NCI-H2171 (cell line): ENCODE measurements around the gene PGAP6.
"Not testable (repeated sequence)": the region's sequence is repeated elsewhere in the genome, so short reads cannot be mapped to it uniquely, and the experiment has no call there.

Experiments
- DNase-seq: peaks from one replicate; lab custom pipeline; 2025; lab: John Stamatoyannopoulos, UW

Gene PGAP6

DNA sequence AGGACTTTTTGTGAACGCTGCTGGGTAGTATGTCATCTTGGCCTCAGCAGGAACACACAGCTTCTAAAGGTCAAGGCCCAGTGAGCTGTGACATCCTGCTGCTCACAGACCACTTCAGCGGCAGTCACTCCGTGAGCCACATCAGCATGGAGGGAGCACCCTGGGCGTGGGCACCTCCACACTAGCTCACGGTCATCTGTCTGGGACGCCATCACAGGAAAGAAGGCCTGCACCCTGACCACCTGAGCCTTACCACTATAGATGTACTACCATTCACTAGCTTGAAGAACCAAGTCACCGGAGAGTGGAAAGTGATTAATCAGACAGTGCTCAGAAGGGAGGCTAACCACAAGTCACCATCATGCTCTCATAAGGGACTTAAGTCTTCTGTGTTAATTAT lies 32.6 kb downstream of the PGAP6 start:
- no peak for DNase-seq

GRCh38 chr16:348495-348894 lies 33.3 kb downstream of the PGAP6 start:
- not testable (repeated sequence) for DNase-seq

GRCh38 chr16:347203-347602 lies 34.6 kb downstream of the PGAP6 start:
- DNase-seq, result no peak

- no peak for DNase-seq
Observed at GRCh38 chr16:346587-346986, 35.2 kb downstream of the PGAP6 start.

- DNase-seq, result no peak
Observed at GRCh38 chr16:345772-346171, 36.0 kb downstream of the PGAP6 start.

DNA sequence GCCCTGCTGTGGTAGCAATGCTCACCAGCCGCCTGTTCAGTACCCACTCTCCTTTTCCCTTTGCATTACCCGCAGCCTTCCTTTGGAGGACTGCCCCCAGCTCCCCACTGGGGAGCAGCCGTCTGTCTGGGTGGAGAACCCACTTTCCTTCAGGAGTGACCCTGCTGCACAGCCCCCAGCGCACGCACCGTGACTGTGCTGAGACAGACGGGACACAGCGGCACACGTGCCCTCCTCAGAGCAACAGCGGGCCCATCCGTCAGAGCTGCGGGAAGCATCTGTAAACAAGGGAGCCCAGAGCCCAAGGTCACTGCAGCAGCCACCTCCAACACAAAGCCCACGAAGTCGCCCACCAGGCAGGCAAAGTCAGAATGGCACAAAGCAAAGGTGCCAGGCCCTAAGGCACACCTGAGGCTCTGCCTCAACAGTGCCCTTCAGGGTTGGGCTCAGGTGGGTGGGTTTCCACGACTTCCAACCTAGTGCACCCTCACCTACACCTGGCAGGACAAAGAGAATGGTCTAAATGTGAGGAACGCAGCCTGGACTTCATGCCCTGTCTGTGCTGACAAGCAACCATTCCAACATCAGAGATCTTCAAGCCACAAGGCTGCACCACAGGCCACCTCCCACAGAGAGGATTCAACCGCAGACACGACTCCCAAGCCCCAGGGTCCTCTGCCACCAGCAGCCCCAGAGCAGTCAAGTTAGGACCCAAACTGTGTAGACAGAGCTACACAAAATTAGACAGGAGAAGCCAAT lies 39.1 kb downstream of the PGAP6 start:
- DNase-seq, result no peak

- not testable (repeated sequence) for DNase-seq
Observed at GRCh38 chr16:341974-342336, 39.8 kb downstream of the PGAP6 start.

- DNase-seq, result not testable (repeated sequence)
Observed at GRCh38 chr16:341095-341973, 40.4 kb downstream of the PGAP6 start.

DNA sequence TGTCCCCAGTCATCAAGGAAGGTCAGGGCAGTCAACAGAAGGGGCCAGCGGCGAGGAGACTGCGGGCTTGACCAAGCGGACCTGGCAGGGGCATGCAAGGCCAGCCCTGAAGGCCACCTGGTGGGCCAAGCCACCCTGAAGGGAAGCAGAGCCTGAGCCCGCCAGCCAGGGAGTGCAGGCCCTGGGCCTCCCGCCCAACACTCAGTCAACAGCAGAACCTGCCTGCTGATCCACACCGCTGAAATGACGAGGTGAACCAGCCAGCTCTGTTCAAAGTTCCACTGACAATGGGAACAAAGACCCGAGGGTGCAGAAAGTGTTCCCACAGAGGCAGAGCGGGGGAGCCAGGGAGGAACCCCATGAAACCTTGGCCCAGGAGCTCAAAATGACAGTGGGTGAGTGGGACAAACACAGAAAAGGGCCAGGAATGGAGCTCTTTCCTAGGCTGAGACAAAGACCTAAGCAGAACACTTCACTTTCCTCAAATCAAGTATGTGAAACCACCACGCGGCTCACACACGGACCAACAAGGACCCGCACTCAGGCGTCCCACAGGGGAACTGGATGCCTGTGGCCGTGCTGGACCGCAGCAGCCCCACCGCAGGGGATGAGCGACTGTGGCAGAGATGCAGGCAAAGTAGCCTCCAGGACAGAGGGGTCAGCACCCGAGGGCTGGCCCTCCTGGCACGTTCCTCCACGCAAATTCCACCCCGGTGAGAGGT lies 41.2 kb downstream of the PGAP6 start:
- no peak for DNase-seq

DNA sequence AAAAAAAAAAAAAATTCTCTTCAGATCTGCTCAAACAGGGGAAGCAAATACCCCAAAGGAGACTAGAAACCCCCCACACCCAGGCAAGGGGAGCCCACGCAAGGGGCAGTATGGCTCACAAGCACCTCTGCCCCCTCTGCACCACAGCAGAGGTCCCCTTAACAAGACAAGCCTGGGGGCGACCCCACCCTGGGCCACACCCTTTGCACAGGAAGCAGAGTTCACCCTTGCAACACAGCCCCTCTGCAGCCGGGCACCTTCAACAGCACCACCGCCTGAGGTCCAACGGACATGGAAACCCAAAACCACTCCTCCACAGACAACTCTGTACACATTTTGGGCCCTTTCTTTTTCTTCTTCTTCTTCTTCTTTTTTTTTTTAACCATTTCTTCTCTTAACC lies 42.1 kb downstream of the PGAP6 start:
- DNase-seq, result no peak

- no peak for DNase-seq
Observed at GRCh38 chr16:337975-338575, 43.7 kb downstream of the PGAP6 start.

DNA sequence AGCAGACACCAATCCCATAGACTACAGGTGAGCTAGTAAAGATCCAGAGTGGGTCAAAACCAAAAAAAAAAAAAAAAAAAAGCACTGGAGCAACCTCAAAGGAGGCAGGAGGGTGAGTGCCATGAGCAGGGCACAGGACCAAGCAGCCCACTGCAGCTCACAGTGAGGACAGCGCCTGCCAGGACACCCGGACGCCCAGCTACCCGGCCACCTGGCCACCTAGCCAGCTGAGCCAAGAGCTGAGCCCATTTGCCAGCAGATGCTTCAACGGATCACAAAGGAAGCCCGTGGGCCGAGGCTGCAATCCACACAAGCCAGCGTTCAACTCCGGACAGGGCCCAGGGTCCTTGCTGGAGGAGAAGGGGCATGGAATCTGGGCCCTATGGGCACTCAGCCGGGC lies 44.3 kb downstream of the PGAP6 start:
- no peak for DNase-seq

- DNase-seq, result no peak
Observed at GRCh38 chr16:336269-336668, 45.5 kb downstream of the PGAP6 start.

GRCh38 chr16:334861-335632 lies 46.7 kb downstream of the PGAP6 start:
- not testable (repeated sequence) for DNase-seq

DNA sequence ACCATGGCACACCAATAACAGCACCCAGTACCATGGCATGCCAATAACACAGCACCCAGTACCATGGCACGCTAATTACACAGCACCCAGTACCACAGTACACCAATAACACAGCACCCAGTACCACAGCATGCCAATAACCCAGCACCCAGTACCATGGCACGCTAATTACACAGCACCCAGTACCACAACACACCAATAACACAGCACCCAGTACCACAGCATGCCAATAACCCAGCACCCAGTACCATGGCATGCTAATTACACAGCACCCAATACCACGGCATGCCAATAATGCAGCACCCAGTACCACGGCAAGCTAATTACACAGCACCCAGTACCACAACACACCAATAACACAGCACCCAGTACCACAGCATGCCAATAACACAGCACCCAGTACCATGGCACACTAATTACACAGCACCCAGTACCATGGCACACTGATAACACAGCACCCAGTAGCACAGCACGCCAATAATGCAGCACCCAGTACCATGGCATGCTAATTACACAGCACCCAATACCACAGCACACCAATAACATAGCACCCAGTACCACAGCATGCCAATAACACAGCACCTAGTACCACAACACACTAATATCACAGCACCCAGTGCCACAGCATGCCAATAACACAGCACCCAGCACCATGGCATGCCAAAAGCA lies 47.5 kb downstream of the PGAP6 start:
- not testable (repeated sequence) for DNase-seq

DNA sequence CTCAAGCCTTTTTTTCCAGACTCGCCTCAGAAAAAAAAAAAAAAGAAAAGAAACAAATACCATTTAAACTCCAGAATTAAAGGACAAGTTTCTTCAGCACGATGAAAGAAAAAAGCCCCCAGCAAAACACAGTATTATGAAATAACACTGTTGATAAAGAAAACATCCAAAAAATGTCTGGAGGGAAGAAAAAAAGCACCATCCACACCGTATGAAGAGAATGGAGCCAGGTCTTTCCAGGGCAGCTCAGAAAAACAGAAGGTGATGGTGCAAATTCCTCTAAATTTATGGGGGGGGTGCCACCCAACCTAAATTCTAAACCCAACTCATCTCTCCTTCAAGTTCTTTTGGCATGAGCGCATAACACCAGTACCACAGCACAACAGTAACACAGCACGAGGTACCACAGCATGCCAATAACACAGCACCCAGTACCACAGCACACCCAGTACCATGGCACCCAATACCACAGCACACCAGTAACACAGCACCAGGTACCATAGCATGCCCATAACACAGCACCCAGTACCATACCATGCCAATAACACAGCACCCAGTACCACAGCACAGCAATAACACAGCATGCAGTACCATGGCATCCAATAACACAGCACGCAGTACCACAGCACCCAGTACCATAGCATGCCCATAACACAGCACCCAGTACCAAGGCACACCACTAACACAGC lies 48.2 kb downstream of the PGAP6 start:
- no peak for DNase-seq

GRCh38 chr16:331181-331814 lies 50.5 kb downstream of the PGAP6 start:
- DNase-seq, result not testable (repeated sequence)

DNA sequence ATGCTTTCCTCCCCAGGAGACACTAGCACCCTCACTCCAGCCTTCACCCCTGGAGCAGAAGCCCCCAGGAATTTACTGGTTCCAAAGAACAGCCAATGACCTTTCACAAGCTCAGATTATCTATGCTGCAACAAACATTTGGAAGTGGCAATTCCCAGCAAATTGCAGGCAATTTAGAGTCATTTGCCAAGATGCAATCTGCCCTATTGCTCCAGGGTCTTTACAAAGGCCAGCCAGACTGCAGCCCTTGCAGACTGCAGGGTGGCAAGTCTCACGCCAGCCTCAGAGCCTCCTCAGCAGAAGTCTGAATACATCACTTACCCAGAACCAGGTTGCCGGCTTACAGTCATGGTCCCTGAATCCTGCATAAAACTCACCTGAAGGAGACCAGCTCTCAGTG lies 51.0 kb downstream of the PGAP6 start:
- no peak for DNase-seq

- DNase-seq, result no peak
Observed at GRCh38 chr16:325375-326145, 56.2 kb downstream of the PGAP6 start.
